ENCODE measurements around the gene CCDC171.

DNA sequence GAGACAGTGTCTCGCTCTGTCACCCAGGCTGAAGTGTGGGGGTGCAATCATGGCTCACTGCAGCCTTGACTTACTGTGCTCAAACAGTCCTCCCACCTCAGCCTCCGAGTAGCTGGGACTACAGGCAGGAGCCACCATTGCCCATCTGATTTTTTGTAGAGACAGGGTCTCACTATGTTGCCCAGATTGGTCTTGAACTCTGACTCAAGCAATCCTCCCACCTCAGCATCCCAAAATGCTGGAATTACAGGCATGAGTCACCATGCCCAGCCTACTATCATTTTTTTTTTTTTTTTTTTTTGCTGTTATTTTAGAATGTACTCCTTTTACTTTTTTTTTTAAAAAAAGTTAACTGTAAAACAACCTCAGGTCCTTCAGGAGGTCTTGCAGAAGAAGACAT, 449.0 kb downstream of the CCDC171 start:
- no peak for TF ChIP-seq EZH2 (IDR thresholded peaks at IDR 0.05; ENCODE audit: insufficient read depth, low read length)
- TF ChIP-seq CTCF (IDR thresholded peaks at IDR 0.05; ENCODE audit: insufficient read depth, low read depth, low read length) = no peak

All from astrocyte (in vitro differentiated cells and primary cell).